SJSA1 (cell line): ENCODE data around the gene LRRC56. TPM values are rescaled to one million over a fixed set of nuclear protein-coding genes. Genes with fewer than 3 reads are reported as not detected.

Experiments
- DNase-seq, 2 experiments: peaks; one replicate each; pipeline ENCODE4 v3.0.0-alpha.2; 2015 to 2020; ENCODE audit warnings: low spot score in 2 of 2, low read depth in 1 of 2
- H3K27ac ChIP-seq: fragments of 250-450 bp; sonication (Bioruptor Pico); 2 replicates; pipeline ENCODE4 v1.5.1; 2020; ENCODE audit warnings: mild to moderate bottlenecking, moderate library complexity
- H3K27me3 ChIP-seq: fragments of 250-450 bp; sonication (Bioruptor Pico); replicated peaks from 2 replicates; pipeline ENCODE4 v1.5.1; 2020; ENCODE audit warnings: mild to moderate bottlenecking, moderate library complexity
- H3K36me3 ChIP-seq: fragments of 250-450 bp; sonication (Bioruptor Pico); 2 replicates; pipeline ENCODE4 v1.5.1; 2020; ENCODE audit warnings: mild to moderate bottlenecking
- H3K4me1 ChIP-seq: fragments of 250-450 bp; sonication (Bioruptor Pico); replicated peaks from 2 replicates; pipeline ENCODE4 v1.6.1; 2021; ENCODE audit warnings: mild to moderate bottlenecking
- H3K4me3 ChIP-seq: fragments of 250-450 bp; sonication (Bioruptor Pico); 2 replicates; pipeline ENCODE4 v1.5.1; 2020; ENCODE audit warnings: mild to moderate bottlenecking
- H3K9me3 ChIP-seq: fragments of 250-450 bp; sonication (Bioruptor Pico); replicated peaks from 2 replicates; pipeline ENCODE4 v1.5.1; 2020; ENCODE audit warnings: mild to moderate bottlenecking
- total RNA-seq: library from RNA; depleted of rRNA; stranded (reverse); fragments of >200 nt; shearing (Covaris generic); gene quantifications from 2 replicates; pipeline ENCODE4 v1.2.3, GENCODE V29; 2014; rRNA removed

Gene LRRC56
- total RNA-seq = 0.05 TPM in 1 of 2 replicates, not detected in the other

- Histone ChIP-seq H3K4me1 (peaks cover 16% of the 10 kb centered on the region), H3K4me3 (no peak within 1 kb of the TSS), H3K27me3 (no peaks in the 10 kb centered on the region), H3K27ac (no peak within 1 kb of the TSS), H3K36me3 (peaks cover 16% of the 10 kb centered on the region), H3K9me3 (no peaks in the 10 kb centered on the region; the same call in 1 of the 2 replicates)
- DNase-seq = no peak
Measured at GRCh38 chr11:536841-537621, at the start of gene LRRC56. TSS of gene LRRC56 (plus strand) at chr11:537527. CDS start at chr11:540685, 3,158 bp downstream.

GRCh38 chr11:487571-488021, 49.7 kb upstream of the LRRC56 start:
- no peak for DNase-seq
- Histone ChIP-seq H3K27ac (no peak overlapping the region), H3K4me1 (no peaks in the 10 kb centered on the region), H3K9me3 (no peaks in the 10 kb centered on the region), H3K36me3 (no peaks in the 10 kb centered on the region), H3K27me3 (no peaks in the 10 kb centered on the region), H3K4me3 (no peak overlapping the region)

- no peak overlapping the region for H3K4me3 ChIP-seq
- DNase-seq = no peak
- no peaks in the 10 kb centered on the region for H3K27me3 ChIP-seq
- no peaks in the 10 kb centered on the region for H3K9me3 ChIP-seq
- H3K4me1 ChIP-seq = no peaks in the 10 kb centered on the region
- no peaks in the 10 kb centered on the region for H3K36me3 ChIP-seq
- H3K27ac ChIP-seq = no peak overlapping the region
Measured at GRCh38 chr11:488062-488461, 49.3 kb upstream of the LRRC56 start.

- Histone ChIP-seq H3K27ac (no peak overlapping the region), H3K9me3 (no peaks in the 10 kb centered on the region), H3K4me3 (no peak overlapping the region), H3K27me3 (no peaks in the 10 kb centered on the region), H3K4me1 (no peaks in the 10 kb centered on the region), H3K36me3 (no peaks in the 10 kb centered on the region)
- no peak for DNase-seq
Measured at GRCh38 chr11:488579-488978, 48.7 kb upstream of the LRRC56 start.

GRCh38 chr11:488992-489391, 48.3 kb upstream of the LRRC56 start:
- H3K36me3 ChIP-seq = no peaks in the 10 kb centered on the region
- H3K27me3 ChIP-seq = no peaks in the 10 kb centered on the region
- no peaks in the 10 kb centered on the region for H3K9me3 ChIP-seq
- H3K27ac ChIP-seq = no peak overlapping the region
- no peak for DNase-seq
- H3K4me3 ChIP-seq = no peak overlapping the region
- H3K4me1 ChIP-seq = no peaks in the 10 kb centered on the region

GRCh38 chr11:489610-490185, 47.6 kb upstream of the LRRC56 start:
- Histone ChIP-seq H3K4me3 (no peak overlapping the region), H3K36me3 (no peaks in the 10 kb centered on the region), H3K4me1 (no peaks in the 10 kb centered on the region), H3K27me3 (no peaks in the 10 kb centered on the region), H3K9me3 (no peaks in the 10 kb centered on the region), H3K27ac (no peak overlapping the region)
- no peak for DNase-seq

GRCh38 chr11:490186-490929, 47.0 kb upstream of the LRRC56 start:
- H3K27me3 ChIP-seq = no peaks in the 10 kb centered on the region
- H3K9me3 ChIP-seq = no peaks in the 10 kb centered on the region
- H3K4me3 ChIP-seq = no peak overlapping the region
- no peak for DNase-seq
- H3K36me3 ChIP-seq = no peaks in the 10 kb centered on the region; the same call in 1 of the 2 replicates
- H3K4me1 ChIP-seq = no peaks in the 10 kb centered on the region
- H3K27ac ChIP-seq = no peak overlapping the region

GRCh38 chr11:490930-491260, 46.4 kb upstream of the LRRC56 start:
- DNase-seq = no peak
- Histone ChIP-seq H3K27me3 (no peaks in the 10 kb centered on the region), H3K4me3 (no peak overlapping the region), H3K4me1 (no peaks in the 10 kb centered on the region), H3K27ac (no peak overlapping the region), H3K9me3 (no peaks in the 10 kb centered on the region), H3K36me3 (no peaks in the 10 kb centered on the region; the same call in 1 of the 2 replicates)

- Histone ChIP-seq H3K27ac (no peak overlapping the region), H3K4me1 (no peaks in the 10 kb centered on the region), H3K27me3 (no peaks in the 10 kb centered on the region), H3K4me3 (no peak overlapping the region), H3K36me3 (no peaks in the 10 kb centered on the region; the same call in 1 of the 2 replicates), H3K9me3 (no peaks in the 10 kb centered on the region)
- no peak for DNase-seq
Measured at GRCh38 chr11:491358-491757, 46.0 kb upstream of the LRRC56 start.

GRCh38 chr11:492427-493226, 44.7 kb upstream of the LRRC56 start:
- Histone ChIP-seq H3K4me3 (no peak overlapping the region), H3K27ac (no peak overlapping the region), H3K4me1 (no peaks in the 10 kb centered on the region), H3K36me3 (peaks cover under 1% of the 10 kb centered on the region), H3K9me3 (no peaks in the 10 kb centered on the region), H3K27me3 (no peaks in the 10 kb centered on the region)
- no peak for DNase-seq

GRCh38 chr11:494761-495536, 42.4 kb upstream of the LRRC56 start:
- peaks cover 15% of the 10 kb centered on the region for H3K36me3 ChIP-seq
- no peak overlapping the region for H3K4me3 ChIP-seq
- DNase-seq = no peak
- H3K9me3 ChIP-seq = no peaks in the 10 kb centered on the region
- no peaks in the 10 kb centered on the region for H3K27me3 ChIP-seq
- no peak overlapping the region for H3K27ac ChIP-seq
- H3K4me1 ChIP-seq = no peaks in the 10 kb centered on the region

GRCh38 chr11:495537-495931, 41.8 kb upstream of the LRRC56 start:
- H3K4me1 ChIP-seq = no peaks in the 10 kb centered on the region
- H3K27ac ChIP-seq = no peak overlapping the region
- H3K27me3 ChIP-seq = no peaks in the 10 kb centered on the region
- H3K9me3 ChIP-seq = no peaks in the 10 kb centered on the region
- H3K36me3 ChIP-seq = peaks cover 21% of the 10 kb centered on the region
- H3K4me3 ChIP-seq = no peak overlapping the region
- DNase-seq = no peak
